K562 (cell line): ENCODE results near the gene AK2. TPM values are rescaled to one million over a fixed set of nuclear protein-coding genes. Genes with fewer than 3 reads are reported as not detected.

Experiments used
- KDM2B ChIP-seq: fragments of 250-450 bp; sonication (Bioruptor Pico); IDR thresholded peaks from 2 replicates; pipeline ENCODE4 v1.8.0; 2021; ENCODE audit warnings: mild to moderate bottlenecking, moderate library complexity
- NFXL1 ChIP-seq: fragments of 450-650 bp; formaldehyde crosslinking; IDR thresholded peaks from 2 replicates; pipeline ENCODE4 v1.4.0; 2021; ENCODE audit warnings: mild to moderate bottlenecking
- SUPT5H ChIP-seq: fragments of 450-650 bp; IDR thresholded peaks from 2 replicates; pipeline ENCODE4 v1.6.1; 2016
- polyA plus RNA-seq, 8 experiments: library from polyadenylated mRNA; depleted of rRNA in 4 of 8; stranded (reverse) in 5 of 8; unstranded in 3 of 8; fragments of >200 nt; fragmentation: Nextera tagmentation in 2 of 8; fragmentation: Illumina TruSeq in 1 of 8; extraction: Ambion mirVana in 2 of 8; extraction: Trizol in 1 of 8; gene quantifications; 2 replicates each; pipeline versions ENCODE4 v1.2.1 to v1.2.3, GENCODE V29; 2011 to 2014; ENCODE audit warnings: inconsistent platforms in 1 of 8, missing spikeins in 1 of 8
- total RNA-seq, 7 experiments: library from RNA; depleted of rRNA in 6 of 7; stranded (reverse); fragments of >200 nt in 6 of 7; fragmentation: Illumina TruSeq in 2 of 7; extraction: Trizol in 2 of 7; gene quantifications; 2 replicates each; pipeline versions ENCODE4 v1.2.1 to v1.2.3, GENCODE V29; 2011 to 2021; ENCODE audit warnings: low replicate concordance in 1 of 7
- TF ChIP-seq, protein P1 (sequence below), 2 experiments: fragments of 150-350 bp in 1 of 2; IDR thresholded peaks; 2 replicates each; pipeline ENCODE4 v1.6.1; 2012 to 2016; ENCODE audit warnings: low read depth in 2 of 2, low read length in 2 of 2, mild to moderate bottlenecking in 1 of 2, moderate library complexity in 1 of 2
- TF ChIP-seq, protein P2 (sequence below): fragments of 200-800 bp; sonication (Bioruptor generic); IDR thresholded peaks from 2 replicates; pipeline ENCODE4 v1.6.1; 2016; ENCODE audit warnings: missing genetic modification characterization, missing compliant biosample characterization
- TF ChIP-seq, protein P3 (sequence below): fragments of 250-450 bp; sonication (Bioruptor Pico); IDR thresholded peaks from 2 replicates; pipeline ENCODE4 v1.9.0; 2021; ENCODE audit warnings: mild to moderate bottlenecking, inconsistent platforms

Gene AK2
- total and polyA plus RNA-seq, 9 of the 15 experiments (the other 6 are each of a cell fraction or from before 2014, with no cell fraction given): 105 to 1,050 (median 509) TPM

DNA sequence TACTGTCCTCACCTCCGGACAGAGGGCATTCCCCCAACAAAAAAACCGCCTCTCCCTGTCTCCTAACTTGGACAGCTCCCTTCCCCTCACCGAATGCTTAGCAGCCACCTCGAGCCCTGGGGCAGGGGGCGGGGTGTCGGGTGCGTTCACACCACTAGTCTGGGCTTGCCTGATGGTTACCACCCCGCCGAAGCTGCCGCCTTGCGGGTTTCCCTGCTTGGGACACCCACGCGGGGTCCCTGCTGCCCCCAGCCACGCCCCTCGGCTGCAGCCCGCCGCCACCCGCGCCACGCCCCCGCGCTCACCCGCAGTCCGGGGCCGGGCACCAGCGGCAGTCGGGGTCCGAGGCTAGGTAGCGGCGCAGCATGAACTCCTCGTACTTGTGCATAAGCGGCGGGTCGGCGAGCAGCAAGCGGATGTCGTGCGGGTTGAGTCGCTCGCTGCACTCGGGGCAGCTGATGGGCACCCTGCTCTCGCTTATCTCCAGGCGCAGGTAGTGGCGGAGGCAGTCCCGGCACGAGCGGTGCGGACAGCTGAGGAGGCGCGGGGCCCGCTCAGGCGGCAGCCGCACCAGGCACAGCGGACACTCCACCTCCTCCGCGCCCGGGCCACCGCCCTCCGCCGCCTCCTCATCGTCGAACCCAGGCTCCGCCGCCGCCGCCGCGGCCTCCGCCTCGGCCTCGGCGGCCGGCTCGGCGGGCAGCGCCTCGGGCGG lies 72.8 kb downstream of the AK2 start (continued):
- TF ChIP-seq NFXL1 (no peak), KDM2B (CRISPR knock-in tag) (peak; percentile 72; the same call in 1 of the 2 replicates), SUPT5H (no peak)
- TF ChIP-seq, protein P1, sequence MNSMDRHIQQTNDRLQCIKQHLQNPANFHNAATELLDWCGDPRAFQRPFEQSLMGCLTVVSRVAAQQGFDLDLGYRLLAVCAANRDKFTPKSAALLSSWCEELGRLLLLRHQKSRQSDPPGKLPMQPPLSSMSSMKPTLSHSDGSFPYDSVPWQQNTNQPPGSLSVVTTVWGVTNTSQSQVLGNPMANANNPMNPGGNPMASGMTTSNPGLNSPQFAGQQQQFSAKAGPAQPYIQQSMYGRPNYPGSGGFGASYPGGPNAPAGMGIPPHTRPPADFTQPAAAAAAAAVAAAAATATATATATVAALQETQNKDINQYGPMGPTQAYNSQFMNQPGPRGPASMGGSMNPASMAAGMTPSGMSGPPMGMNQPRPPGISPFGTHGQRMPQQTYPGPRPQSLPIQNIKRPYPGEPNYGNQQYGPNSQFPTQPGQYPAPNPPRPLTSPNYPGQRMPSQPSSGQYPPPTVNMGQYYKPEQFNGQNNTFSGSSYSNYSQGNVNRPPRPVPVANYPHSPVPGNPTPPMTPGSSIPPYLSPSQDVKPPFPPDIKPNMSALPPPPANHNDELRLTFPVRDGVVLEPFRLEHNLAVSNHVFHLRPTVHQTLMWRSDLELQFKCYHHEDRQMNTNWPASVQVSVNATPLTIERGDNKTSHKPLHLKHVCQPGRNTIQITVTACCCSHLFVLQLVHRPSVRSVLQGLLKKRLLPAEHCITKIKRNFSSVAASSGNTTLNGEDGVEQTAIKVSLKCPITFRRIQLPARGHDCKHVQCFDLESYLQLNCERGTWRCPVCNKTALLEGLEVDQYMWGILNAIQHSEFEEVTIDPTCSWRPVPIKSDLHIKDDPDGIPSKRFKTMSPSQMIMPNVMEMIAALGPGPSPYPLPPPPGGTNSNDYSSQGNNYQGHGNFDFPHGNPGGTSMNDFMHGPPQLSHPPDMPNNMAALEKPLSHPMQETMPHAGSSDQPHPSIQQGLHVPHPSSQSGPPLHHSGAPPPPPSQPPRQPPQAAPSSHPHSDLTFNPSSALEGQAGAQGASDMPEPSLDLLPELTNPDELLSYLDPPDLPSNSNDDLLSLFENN (IDR thresholded peaks at IDR 0.05; ENCODE audit: low read depth in 2 of 2, low read length in 2 of 2): no peak
- TF ChIP-seq, protein P2, sequence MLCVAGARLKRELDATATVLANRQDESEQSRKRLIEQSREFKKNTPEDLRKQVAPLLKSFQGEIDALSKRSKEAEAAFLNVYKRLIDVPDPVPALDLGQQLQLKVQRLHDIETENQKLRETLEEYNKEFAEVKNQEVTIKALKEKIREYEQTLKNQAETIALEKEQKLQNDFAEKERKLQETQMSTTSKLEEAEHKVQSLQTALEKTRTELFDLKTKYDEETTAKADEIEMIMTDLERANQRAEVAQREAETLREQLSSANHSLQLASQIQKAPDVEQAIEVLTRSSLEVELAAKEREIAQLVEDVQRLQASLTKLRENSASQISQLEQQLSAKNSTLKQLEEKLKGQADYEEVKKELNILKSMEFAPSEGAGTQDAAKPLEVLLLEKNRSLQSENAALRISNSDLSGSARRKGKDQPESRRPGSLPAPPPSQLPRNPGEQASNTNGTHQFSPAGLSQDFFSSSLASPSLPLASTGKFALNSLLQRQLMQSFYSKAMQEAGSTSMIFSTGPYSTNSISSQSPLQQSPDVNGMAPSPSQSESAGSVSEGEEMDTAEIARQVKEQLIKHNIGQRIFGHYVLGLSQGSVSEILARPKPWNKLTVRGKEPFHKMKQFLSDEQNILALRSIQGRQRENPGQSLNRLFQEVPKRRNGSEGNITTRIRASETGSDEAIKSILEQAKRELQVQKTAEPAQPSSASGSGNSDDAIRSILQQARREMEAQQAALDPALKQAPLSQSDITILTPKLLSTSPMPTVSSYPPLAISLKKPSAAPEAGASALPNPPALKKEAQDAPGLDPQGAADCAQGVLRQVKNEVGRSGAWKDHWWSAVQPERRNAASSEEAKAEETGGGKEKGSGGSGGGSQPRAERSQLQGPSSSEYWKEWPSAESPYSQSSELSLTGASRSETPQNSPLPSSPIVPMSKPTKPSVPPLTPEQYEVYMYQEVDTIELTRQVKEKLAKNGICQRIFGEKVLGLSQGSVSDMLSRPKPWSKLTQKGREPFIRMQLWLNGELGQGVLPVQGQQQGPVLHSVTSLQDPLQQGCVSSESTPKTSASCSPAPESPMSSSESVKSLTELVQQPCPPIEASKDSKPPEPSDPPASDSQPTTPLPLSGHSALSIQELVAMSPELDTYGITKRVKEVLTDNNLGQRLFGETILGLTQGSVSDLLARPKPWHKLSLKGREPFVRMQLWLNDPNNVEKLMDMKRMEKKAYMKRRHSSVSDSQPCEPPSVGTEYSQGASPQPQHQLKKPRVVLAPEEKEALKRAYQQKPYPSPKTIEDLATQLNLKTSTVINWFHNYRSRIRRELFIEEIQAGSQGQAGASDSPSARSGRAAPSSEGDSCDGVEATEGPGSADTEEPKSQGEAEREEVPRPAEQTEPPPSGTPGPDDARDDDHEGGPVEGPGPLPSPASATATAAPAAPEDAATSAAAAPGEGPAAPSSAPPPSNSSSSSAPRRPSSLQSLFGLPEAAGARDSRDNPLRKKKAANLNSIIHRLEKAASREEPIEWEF: no peak
- TF ChIP-seq, protein P3, sequence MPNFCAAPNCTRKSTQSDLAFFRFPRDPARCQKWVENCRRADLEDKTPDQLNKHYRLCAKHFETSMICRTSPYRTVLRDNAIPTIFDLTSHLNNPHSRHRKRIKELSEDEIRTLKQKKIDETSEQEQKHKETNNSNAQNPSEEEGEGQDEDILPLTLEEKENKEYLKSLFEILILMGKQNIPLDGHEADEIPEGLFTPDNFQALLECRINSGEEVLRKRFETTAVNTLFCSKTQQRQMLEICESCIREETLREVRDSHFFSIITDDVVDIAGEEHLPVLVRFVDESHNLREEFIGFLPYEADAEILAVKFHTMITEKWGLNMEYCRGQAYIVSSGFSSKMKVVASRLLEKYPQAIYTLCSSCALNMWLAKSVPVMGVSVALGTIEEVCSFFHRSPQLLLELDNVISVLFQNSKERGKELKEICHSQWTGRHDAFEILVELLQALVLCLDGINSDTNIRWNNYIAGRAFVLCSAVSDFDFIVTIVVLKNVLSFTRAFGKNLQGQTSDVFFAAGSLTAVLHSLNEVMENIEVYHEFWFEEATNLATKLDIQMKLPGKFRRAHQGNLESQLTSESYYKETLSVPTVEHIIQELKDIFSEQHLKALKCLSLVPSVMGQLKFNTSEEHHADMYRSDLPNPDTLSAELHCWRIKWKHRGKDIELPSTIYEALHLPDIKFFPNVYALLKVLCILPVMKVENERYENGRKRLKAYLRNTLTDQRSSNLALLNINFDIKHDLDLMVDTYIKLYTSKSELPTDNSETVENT (CRISPR knock-in tag): peak; percentile 39; the same call in 1 of the 2 replicates
